Measurements from ENCODE around the gene HMGXB3. TPM values are rescaled to one million over a fixed set of nuclear protein-coding genes. Genes with fewer than 3 reads are reported as not detected.
"Not testable (repeated sequence)": the region's sequence is repeated elsewhere in the genome, so short reads cannot be mapped to it uniquely, and the experiment has no call there.

Gene HMGXB3
- total RNA-seq, 4 donors from 2014 or later: 31.6 to 63.8 (median 37.9) TPM

DNA sequence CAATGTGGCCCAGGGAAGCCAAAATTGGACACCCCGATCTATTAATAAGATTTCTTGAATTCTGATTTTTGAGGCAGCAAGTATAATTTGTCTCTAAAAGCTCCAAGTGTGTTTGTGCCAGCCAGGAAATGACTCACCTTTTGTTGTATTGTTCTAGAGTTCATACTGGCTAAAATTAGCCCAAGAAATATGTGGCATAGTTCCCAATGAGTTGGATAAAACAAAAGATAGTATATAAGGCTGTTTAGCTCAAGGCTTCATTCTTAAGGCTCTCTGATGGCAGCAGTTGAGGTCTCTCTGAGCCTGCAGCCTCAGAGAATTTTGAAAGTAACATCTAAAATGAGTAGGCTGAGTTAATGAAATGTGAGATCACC is 21.6 kb downstream of the HMGXB3 start:
- TF ChIP-seq, protein P1, sequence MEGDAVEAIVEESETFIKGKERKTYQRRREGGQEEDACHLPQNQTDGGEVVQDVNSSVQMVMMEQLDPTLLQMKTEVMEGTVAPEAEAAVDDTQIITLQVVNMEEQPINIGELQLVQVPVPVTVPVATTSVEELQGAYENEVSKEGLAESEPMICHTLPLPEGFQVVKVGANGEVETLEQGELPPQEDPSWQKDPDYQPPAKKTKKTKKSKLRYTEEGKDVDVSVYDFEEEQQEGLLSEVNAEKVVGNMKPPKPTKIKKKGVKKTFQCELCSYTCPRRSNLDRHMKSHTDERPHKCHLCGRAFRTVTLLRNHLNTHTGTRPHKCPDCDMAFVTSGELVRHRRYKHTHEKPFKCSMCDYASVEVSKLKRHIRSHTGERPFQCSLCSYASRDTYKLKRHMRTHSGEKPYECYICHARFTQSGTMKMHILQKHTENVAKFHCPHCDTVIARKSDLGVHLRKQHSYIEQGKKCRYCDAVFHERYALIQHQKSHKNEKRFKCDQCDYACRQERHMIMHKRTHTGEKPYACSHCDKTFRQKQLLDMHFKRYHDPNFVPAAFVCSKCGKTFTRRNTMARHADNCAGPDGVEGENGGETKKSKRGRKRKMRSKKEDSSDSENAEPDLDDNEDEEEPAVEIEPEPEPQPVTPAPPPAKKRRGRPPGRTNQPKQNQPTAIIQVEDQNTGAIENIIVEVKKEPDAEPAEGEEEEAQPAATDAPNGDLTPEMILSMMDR (IDR thresholded peaks at IDR 0.05): no peak
- ATAC-seq (ENCODE audit: low FRiP score): peak; percentile 67
- no peak for DNase-seq (ENCODE audit: low spot score)

DNA sequence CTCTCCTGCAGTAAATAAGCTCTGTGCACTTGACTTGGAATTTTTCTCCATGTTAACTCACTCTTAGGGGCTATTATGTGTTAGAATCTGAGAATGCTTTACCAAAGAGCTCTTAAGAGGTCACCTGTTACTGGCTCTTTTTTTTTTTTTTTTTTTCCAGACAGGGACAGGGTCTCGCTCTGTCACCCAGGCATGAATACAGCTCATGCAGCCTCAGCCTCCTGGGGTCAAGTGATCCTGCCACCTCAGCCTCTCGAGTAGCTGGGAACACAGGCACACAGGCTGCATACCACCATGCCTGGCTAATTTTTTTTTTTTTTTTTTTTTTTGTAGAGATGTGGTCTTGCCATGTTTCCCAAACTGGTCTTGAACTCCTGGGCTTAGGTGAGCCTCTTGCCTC is 22.1 kb downstream of the HMGXB3 start:
- ATAC-seq (ENCODE audit: low FRiP score) (no peak), DNase-seq (ENCODE audit: low spot score) (no peak)
- TF ChIP-seq, protein P1 (IDR thresholded peaks at IDR 0.05): no peak

DNA sequence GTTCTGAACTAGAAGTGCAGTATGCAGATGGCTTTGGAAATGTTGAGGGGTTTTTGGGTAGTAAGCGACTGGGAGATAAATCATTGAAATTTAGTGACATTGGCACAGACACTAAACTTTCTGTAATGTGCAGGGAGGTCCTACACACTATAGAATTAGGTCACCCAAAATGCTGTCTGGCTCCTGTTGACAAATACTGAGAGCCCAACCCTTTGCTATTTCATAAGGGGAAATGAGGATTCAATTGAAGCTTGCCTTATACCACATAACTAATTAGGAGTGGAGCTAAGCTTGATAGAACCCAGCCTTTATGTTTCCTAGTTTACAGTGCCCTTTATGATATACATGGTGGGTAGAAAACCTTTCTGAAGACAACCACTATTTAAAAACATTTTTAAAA is 22.6 kb downstream of the HMGXB3 start:
- ATAC-seq (ENCODE audit: low FRiP score) (no peak), DNase-seq (ENCODE audit: low spot score) (no peak)
- TF ChIP-seq, protein P1 (IDR thresholded peaks at IDR 0.05): no peak

DNA sequence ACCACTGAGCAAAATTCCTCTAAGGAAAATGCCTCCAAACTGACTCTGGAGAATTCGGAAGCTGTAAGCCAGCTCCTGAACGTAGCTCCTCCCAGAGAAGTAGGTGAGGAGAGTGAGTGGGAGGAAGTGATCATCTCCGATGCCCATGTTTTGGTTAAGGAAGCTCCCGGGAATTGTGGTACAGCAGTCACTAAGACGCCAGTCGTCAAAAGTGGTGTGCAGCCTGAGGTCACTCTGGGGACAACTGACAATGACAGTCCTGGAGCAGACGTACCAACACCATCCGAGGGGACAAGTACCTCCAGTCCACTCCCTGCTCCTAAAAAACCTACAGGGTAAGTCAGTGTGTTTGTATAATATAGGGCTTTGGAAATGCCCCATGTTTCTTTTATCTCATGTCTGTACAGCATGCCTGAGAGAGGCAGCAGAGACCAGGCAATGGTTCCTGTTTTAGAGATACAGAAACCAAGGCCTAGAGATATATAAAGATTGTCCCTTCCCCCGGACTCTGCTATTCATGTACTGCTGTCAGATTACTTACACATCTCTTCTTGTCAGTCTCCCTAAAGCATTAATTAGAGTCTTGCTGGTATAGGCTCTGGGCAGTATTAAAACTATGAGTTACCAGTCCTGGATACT is 23.9 kb downstream of the HMGXB3 start:
- no peak for DNase-seq (ENCODE audit: low spot score)
- TF ChIP-seq, protein P1 (IDR thresholded peaks at IDR 0.05): no peak
- no peak for ATAC-seq (ENCODE audit: low FRiP score)

DNA sequence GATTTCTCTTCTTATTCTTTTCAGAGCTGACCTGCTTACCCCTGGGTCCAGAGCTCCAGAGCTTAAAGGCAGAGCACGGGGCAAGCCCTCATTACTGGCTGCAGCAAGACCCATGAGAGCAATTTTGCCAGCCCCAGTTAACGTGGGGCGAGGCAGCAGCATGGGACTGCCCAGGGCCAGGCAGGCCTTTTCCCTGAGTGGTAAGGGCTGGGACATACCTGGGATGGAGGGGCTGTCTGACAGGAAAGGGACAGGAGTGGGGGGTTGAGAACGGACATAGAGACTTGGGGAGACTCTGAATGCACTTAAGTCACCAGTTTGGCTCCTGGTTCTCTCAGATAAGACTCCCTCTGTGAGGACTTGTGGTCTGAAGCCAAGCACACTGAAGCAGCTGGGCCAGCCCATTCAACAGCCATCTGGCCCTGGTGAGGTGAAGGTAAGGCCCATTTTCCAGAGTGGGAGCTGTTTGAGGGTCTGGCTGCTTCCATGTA is 26.2 kb downstream of the HMGXB3 start:
- ATAC-seq (ENCODE audit: low FRiP score) (no peak), DNase-seq (ENCODE audit: low spot score) (no peak)
- TF ChIP-seq, protein P1 (IDR thresholded peaks at IDR 0.05): no peak

DNA sequence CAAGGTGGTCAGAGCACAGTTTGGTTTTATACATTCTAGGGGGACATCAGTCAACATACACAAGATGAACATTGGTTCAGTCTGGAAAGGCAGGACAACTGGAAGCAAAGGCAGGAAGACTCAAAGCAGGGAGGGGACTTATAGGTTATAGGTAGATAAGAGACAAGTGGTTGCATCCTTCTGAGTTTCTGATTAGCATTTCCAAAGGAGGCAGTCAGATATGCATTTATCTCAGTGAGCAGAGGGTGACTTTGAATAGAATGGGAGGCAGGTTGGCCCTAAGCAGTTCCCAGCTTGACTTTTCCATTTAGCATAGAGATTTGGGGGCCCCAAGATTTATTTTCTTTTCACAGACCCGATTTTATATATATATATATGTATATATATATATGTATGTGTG is 27.5 kb downstream of the HMGXB3 start:
- not testable (repeated sequence) for DNase-seq (ENCODE audit: low spot score); ATAC-seq (ENCODE audit: low FRiP score)

DNA sequence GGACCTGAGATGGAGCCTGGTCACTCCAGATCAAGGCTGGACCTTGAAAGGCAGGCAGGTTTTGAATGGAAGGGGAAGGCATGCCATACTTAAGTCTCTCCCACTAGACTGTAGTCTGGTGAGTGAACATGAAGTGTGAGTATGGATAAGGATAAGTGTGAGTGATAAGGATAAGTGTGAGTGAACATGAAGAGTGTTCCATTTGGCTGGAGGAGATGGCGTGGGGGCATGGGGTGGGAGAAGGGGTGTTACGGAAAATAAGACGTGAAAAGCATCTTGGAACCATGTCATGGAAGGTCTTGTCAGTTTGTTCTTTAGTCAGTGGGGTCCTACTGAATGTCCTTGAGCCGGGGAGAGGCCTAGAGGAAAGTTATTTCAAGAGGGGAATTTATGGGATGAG is 32.8 kb downstream of the HMGXB3 start:
- DNase-seq (ENCODE audit: low spot score): no peak
- ATAC-seq (ENCODE audit: low FRiP score): no peak
- TF ChIP-seq, protein P1 (IDR thresholded peaks at IDR 0.05): no peak

Measured in omental fat pad (tissue), 4 donors.